Fibroblast of lung (primary cell): Measurements from ENCODE around the gene IQSEC2. TPM values are rescaled to one million over a fixed set of nuclear protein-coding genes. Genes with fewer than 3 reads are reported as not detected.

ENCODE experiments used
- DNase-seq, 2 donors: peaks; one replicate each; pipeline versions ENCODE4 v3.0.0 to v3.0.0-alpha.2; 2010; ENCODE audit warnings: low read depth in 2 of 2
- H2AFZ ChIP-seq: 2 replicates; pipeline ENCODE4 v1.5.1; 2012; ENCODE audit warnings: low read length, control low read depth, inconsistent platforms
- H3K27ac ChIP-seq: 2 replicates; pipeline ENCODE4 v1.5.1; 2011; ENCODE audit warnings: low read length, control low read depth; ENCODE audit not compliant: insufficient read depth
- H3K27me3 ChIP-seq: 2 replicates; pipeline ENCODE4 v1.5.1; 2011; ENCODE audit warnings: mild to moderate bottlenecking, low read length; ENCODE audit not compliant: control insufficient read depth, insufficient read depth
- H3K36me3 ChIP-seq: 2 replicates; pipeline ENCODE4 v1.5.1; 2011; ENCODE audit warnings: low read length; ENCODE audit not compliant: control insufficient read depth, insufficient read depth
- H3K4me1 ChIP-seq: 2 replicates; pipeline ENCODE4 v1.5.1; 2011; ENCODE audit warnings: low read length; ENCODE audit not compliant: control insufficient read depth, insufficient read depth; ENCODE audit errors: extremely low read depth
- H3K4me2 ChIP-seq: 2 replicates; pipeline ENCODE4 v1.5.1; 2011; ENCODE audit warnings: low read length, control low read depth; ENCODE audit not compliant: insufficient read depth; ENCODE audit errors: extremely low read depth
- H3K4me3 ChIP-seq, 4 experiments: fragments of 200-600 bp in 1 of 4; sonication (generic) in 1 of 4; replicated peaks in 1 of 4; 2 replicates each; pipeline ENCODE4 v1.5.1; 2011 to 2016; ENCODE audit warnings: low read length in 4 of 4, low read depth in 3 of 4, mild to moderate bottlenecking in 3 of 4, control low read depth in 2 of 4, inconsistent platforms in 1 of 4, mixed read lengths in 1 of 4; ENCODE audit not compliant: insufficient read depth in 1 of 4; ENCODE audit errors: control extremely low read depth in 1 of 4
- H3K79me2 ChIP-seq: 2 replicates; pipeline ENCODE4 v1.5.1; 2012; ENCODE audit warnings: mild to moderate bottlenecking, low read length, inconsistent platforms; ENCODE audit not compliant: control insufficient read depth, insufficient read depth
- H3K9ac ChIP-seq: 2 replicates; pipeline ENCODE4 v1.5.1; 2011; ENCODE audit warnings: mild to moderate bottlenecking, low read length, control low read depth; ENCODE audit not compliant: insufficient read depth
- H3K9me3 ChIP-seq: 2 replicates; pipeline ENCODE4 v1.5.1; 2012; ENCODE audit warnings: low read depth, low read length; ENCODE audit not compliant: control insufficient read depth, insufficient read depth
- H4K20me1 ChIP-seq: 2 replicates; pipeline ENCODE4 v1.5.1; 2011; ENCODE audit warnings: low read length; ENCODE audit not compliant: control insufficient read depth, insufficient read depth; ENCODE audit errors: extremely low read depth
- CTCF ChIP-seq, 2 donors: IDR thresholded peaks in 1 of 2; conservative IDR thresholded peaks in 1 of 2; 1 replicate in 1 of 2; 2 replicates in 1 of 2; pipeline ENCODE4 v1.5.1; 2011 to 2012; ENCODE audit warnings: low read length in 2 of 2, control low read depth in 1 of 2, inconsistent platforms in 1 of 2, low read depth in 1 of 2, mild to moderate bottlenecking in 1 of 2
- EZH2 ChIP-seq: IDR thresholded peaks from 2 replicates; pipeline ENCODE4 v1.5.1; 2012; ENCODE audit warnings: low read length, control low read depth, mild to moderate bottlenecking; ENCODE audit errors: missing control alignments
- polyA plus RNA-seq, 2 donors: library from polyadenylated mRNA; depleted of rRNA in 1 of 2; stranded (reverse) in 1 of 2; unstranded in 1 of 2; fragments of >200 nt; gene quantifications; 2 replicates each; pipeline ENCODE4 v1.2.1, GENCODE V29; 2011 to 2012; ENCODE audit warnings: missing spikeins in 1 of 2
- total RNA-seq: library from RNA; depleted of rRNA; stranded (reverse); fragments of >200 nt; gene quantifications from 2 replicates; pipeline ENCODE4 v1.2.1, GENCODE V29; 2014

Gene IQSEC2
- total and polyA plus RNA-seq, 2 donors (not counting 1 experiment from before 2014, with no cell fraction given), result 7.4 to 9.9 TPM

GRCh38 chrX:53233536-53233935 lies 47.8 kb downstream of the IQSEC2 start:
- Histone ChIP-seq H4K20me1 (no peaks in the 10 kb centered on the region), H3K79me2 (no peaks in the 10 kb centered on the region), H2AFZ (no peak overlapping the region), H3K4me1 (no peaks in the 10 kb centered on the region), H3K36me3 (no peaks in the 10 kb centered on the region), H3K9ac (no peak overlapping the region), H3K27me3 (no peaks in the 10 kb centered on the region), H3K9me3 (no peaks in the 10 kb centered on the region), H3K4me2 (no peak overlapping the region), H3K27ac (no peak overlapping the region), H3K4me3 (no peak overlapping the region)
- no peak for DNase-seq
- TF ChIP-seq EZH2 (no peak), CTCF (conservative IDR thresholded peaks at IDR 0.05 in 1 of 2, IDR thresholded peaks at IDR 0.05 in 1 of 2; ENCODE audit: low read depth in 1 of 2, low read length in 2 of 2) (no peak)

- no peak overlapping the region for H3K4me3 ChIP-seq
- H3K4me2 ChIP-seq, result no peak overlapping the region
- DNase-seq, result no peak
- H3K36me3 ChIP-seq, result no peaks in the 10 kb centered on the region
- no peaks in the 10 kb centered on the region for H3K79me2 ChIP-seq
- no peak overlapping the region for H3K9ac ChIP-seq
- TF ChIP-seq CTCF (conservative IDR thresholded peaks at IDR 0.05 in 1 of 2, IDR thresholded peaks at IDR 0.05 in 1 of 2; ENCODE audit: low read depth in 1 of 2, low read length in 2 of 2) (no peak), EZH2 (no peak)
- H2AFZ ChIP-seq, result no peak overlapping the region
- no peaks in the 10 kb centered on the region for H3K9me3 ChIP-seq
- no peaks in the 10 kb centered on the region for H4K20me1 ChIP-seq
- no peak overlapping the region for H3K27ac ChIP-seq
- H3K27me3 ChIP-seq, result no peaks in the 10 kb centered on the region
- H3K4me1 ChIP-seq, result no peaks in the 10 kb centered on the region
Measured at GRCh38 chrX:53230116-53230515, 51.3 kb downstream of the IQSEC2 start.

GRCh38 chrX:53227224-53227765 lies 54.1 kb downstream of the IQSEC2 start:
- Histone ChIP-seq H3K79me2 (peaks cover 27% of the 10 kb centered on the region), H3K4me2 (no peak overlapping the region), H3K36me3 (peaks cover 1% of the 10 kb centered on the region), H3K27me3 (no peaks in the 10 kb centered on the region), H3K9me3 (no peaks in the 10 kb centered on the region), H3K27ac (no peak overlapping the region), H3K4me1 (peaks cover 5% of the 10 kb centered on the region), H3K9ac (no peak overlapping the region), H4K20me1 (no peaks in the 10 kb centered on the region), H2AFZ (no peak overlapping the region), H3K4me3 (no peak overlapping the region)
- DNase-seq, result no peak
- TF ChIP-seq EZH2 (no peak), CTCF (conservative IDR thresholded peaks at IDR 0.05 in 1 of 2, IDR thresholded peaks at IDR 0.05 in 1 of 2; ENCODE audit: low read depth in 1 of 2, low read length in 2 of 2) (no peak)
